Measurements from ENCODE around the gene DMBT1. TPM values are rescaled to one million over a fixed set of nuclear protein-coding genes. Genes with fewer than 3 reads are reported as not detected.
A peak's percentile ranks its signal among the peaks of the same experiment; 100 is the strongest.

DMBT1 gene
- total RNA-seq = not detected

GRCh38 chr10:122560279-122560804 lies at the start of gene DMBT1:
Gene DMBT1, plus strand, starts transcription at chr10:122560754. Its CDS starts 17 bp downstream, at chr10:122560771.
- CTCF ChIA-PET = no interaction called here
- Mint-ChIP-seq H3K4me1 (peaks cover 16% of the 10 kb centered on the region), H3K36me3 (ENCODE audit: low read depth) (no peaks in the 10 kb centered on the region), H3K27me3 (peaks cover 35% of the 10 kb centered on the region), H3K4me3 (no peak within 1 kb of the TSS), H3K27ac (no peak within 1 kb of the TSS), H3K9me3 (no peaks in the 10 kb centered on the region)
- DNase-seq = no peak
- POLR2A ChIA-PET = no interaction called here

- no peak overlapping the region for H3K4me3 Mint-ChIP-seq
- CTCF ChIA-PET = interaction anchor here (0.5 to 0.7 kb wide), 3 partner anchors 21 to 1090 kb away, joined by 3 read pairs; no protein-coding TSS in a partner anchor
- H3K27ac Mint-ChIP-seq = no peak overlapping the region
- no peaks in the 10 kb centered on the region for H3K36me3 Mint-ChIP-seq (ENCODE audit: low read depth)
- H3K4me1 Mint-ChIP-seq = peaks cover 20% of the 10 kb centered on the region
- no peak for DNase-seq
- H3K9me3 Mint-ChIP-seq = no peaks in the 10 kb centered on the region
- POLR2A ChIA-PET = no interaction called here
- peaks cover 2% of the 10 kb centered on the region for H3K27me3 Mint-ChIP-seq
These were observed 47.5 kb upstream of the DMBT1 start for GRCh38 chr10:122513053-122513452.

- no peak overlapping the region for H3K4me3 Mint-ChIP-seq
- H3K4me1 Mint-ChIP-seq = peaks cover 20% of the 10 kb centered on the region
- no peak overlapping the region for H3K27ac Mint-ChIP-seq
- ChIA-PET CTCF (interaction anchor here (0.7 to 2.1 kb wide), 4 partner anchors 9 to 22 kb away, joined by 3 to 8 read pairs (median 4); no protein-coding TSS in a partner anchor), POLR2A (no interaction called here)
- H3K9me3 Mint-ChIP-seq = no peaks in the 10 kb centered on the region
- H3K36me3 Mint-ChIP-seq (ENCODE audit: low read depth) = no peaks in the 10 kb centered on the region
- DNase-seq = no peak
- H3K27me3 Mint-ChIP-seq = peaks cover 2% of the 10 kb centered on the region
These were observed 46.3 kb upstream of the DMBT1 start for GRCh38 chr10:122514045-122514840.

GRCh38 chr10:122515022-122515424 lies 45.5 kb upstream of the DMBT1 start:
- POLR2A ChIA-PET = no interaction called here
- no peaks in the 10 kb centered on the region for H3K9me3 Mint-ChIP-seq
- CTCF ChIA-PET = interaction anchor here (0.7 to 2.1 kb wide), 5 partner anchors 10 to 24 kb away, joined by 3 to 8 read pairs (median 5); no protein-coding TSS in a partner anchor

GRCh38 chr10:122515588-122516231 lies 44.8 kb upstream of the DMBT1 start:
- no peak overlapping the region for H3K27ac Mint-ChIP-seq
- H3K4me1 Mint-ChIP-seq = peaks cover 20% of the 10 kb centered on the region
- DNase-seq = peak; percentile 58
- ChIA-PET POLR2A (no interaction called here), CTCF (interaction anchor here (1.5 to 2.1 kb wide), 3 partner anchors 11 to 24 kb away, joined by 5 to 8 read pairs (median 6); no protein-coding TSS in a partner anchor)
- peaks cover 2% of the 10 kb centered on the region for H3K27me3 Mint-ChIP-seq
- no peak overlapping the region for H3K4me3 Mint-ChIP-seq
- no peaks in the 10 kb centered on the region for H3K36me3 Mint-ChIP-seq (ENCODE audit: low read depth)
- H3K9me3 Mint-ChIP-seq = no peaks in the 10 kb centered on the region

More at GRCh38 chr10:122515022-122515424, 45.5 kb upstream of the DMBT1 start:
- no peak for DNase-seq
- peaks cover 2% of the 10 kb centered on the region for H3K27me3 Mint-ChIP-seq
- H3K4me3 Mint-ChIP-seq = no peak overlapping the region
- no peaks in the 10 kb centered on the region for H3K36me3 Mint-ChIP-seq (ENCODE audit: low read depth)
- no peak overlapping the region for H3K27ac Mint-ChIP-seq
- peaks cover 20% of the 10 kb centered on the region for H3K4me1 Mint-ChIP-seq

GRCh38 chr10:122516734-122517133 lies 43.8 kb upstream of the DMBT1 start:
- Mint-ChIP-seq H3K27ac (peak overlapping the region; percentile 3), H3K27me3 (peaks cover 2% of the 10 kb centered on the region), H3K4me1 (peaks cover 20% of the 10 kb centered on the region), H3K4me3 (no peak overlapping the region), H3K36me3 (ENCODE audit: low read depth) (no peaks in the 10 kb centered on the region), H3K9me3 (no peaks in the 10 kb centered on the region)
- POLR2A ChIA-PET = interaction anchor here (0.6 kb wide), 1 partner anchor 81 kb away, joined by 3 read pairs; no protein-coding TSS in a partner anchor
- DNase-seq = no peak
- CTCF ChIA-PET = interaction anchor here (0.7 kb wide), 1 partner anchor 1081 kb away, joined by 3 read pairs; no protein-coding TSS in a partner anchor

GRCh38 chr10:122519144-122519543 lies 41.4 kb upstream of the DMBT1 start:
- Mint-ChIP-seq H3K4me1 (peaks cover 20% of the 10 kb centered on the region), H3K27ac (no peak overlapping the region), H3K9me3 (no peaks in the 10 kb centered on the region), H3K36me3 (ENCODE audit: low read depth) (no peaks in the 10 kb centered on the region), H3K27me3 (peaks cover 7% of the 10 kb centered on the region), H3K4me3 (no peak overlapping the region)
- CTCF ChIA-PET = no interaction called here
- POLR2A ChIA-PET = no interaction called here
- DNase-seq = no peak

- H3K9me3 Mint-ChIP-seq = no peaks in the 10 kb centered on the region
- ChIA-PET POLR2A (no interaction called here), CTCF (no interaction called here)
- H3K4me1 Mint-ChIP-seq = peaks cover 18% of the 10 kb centered on the region
- no peaks in the 10 kb centered on the region for H3K36me3 Mint-ChIP-seq (ENCODE audit: low read depth)
- H3K4me3 Mint-ChIP-seq = no peak overlapping the region
- no peak overlapping the region for H3K27ac Mint-ChIP-seq
- peaks cover 7% of the 10 kb centered on the region for H3K27me3 Mint-ChIP-seq
- no peak for DNase-seq
These were observed 40.7 kb upstream of the DMBT1 start for GRCh38 chr10:122519873-122520272.

GRCh38 chr10:122521011-122521410 lies 39.5 kb upstream of the DMBT1 start:
- Mint-ChIP-seq H3K4me1 (peaks cover 9% of the 10 kb centered on the region), H3K27ac (no peak overlapping the region), H3K27me3 (peaks cover 9% of the 10 kb centered on the region), H3K4me3 (no peak overlapping the region), H3K36me3 (ENCODE audit: low read depth) (no peaks in the 10 kb centered on the region), H3K9me3 (no peaks in the 10 kb centered on the region)
- ChIA-PET POLR2A (no interaction called here), CTCF (interaction anchor here (0.8 to 1.2 kb wide), 3 partner anchors 20 to 50 kb away, joined by 3 read pairs; no protein-coding TSS in a partner anchor)
- DNase-seq = no peak

GRCh38 chr10:122524811-122525210 lies 35.7 kb upstream of the DMBT1 start:
- H3K27ac Mint-ChIP-seq = no peak overlapping the region
- CTCF ChIA-PET = no interaction called here
- H3K27me3 Mint-ChIP-seq = peaks cover 9% of the 10 kb centered on the region
- H3K4me3 Mint-ChIP-seq = no peak overlapping the region
- H3K36me3 Mint-ChIP-seq (ENCODE audit: low read depth) = no peaks in the 10 kb centered on the region
- no peaks in the 10 kb centered on the region for H3K9me3 Mint-ChIP-seq
- no peak for DNase-seq
- H3K4me1 Mint-ChIP-seq = no peaks in the 10 kb centered on the region
- POLR2A ChIA-PET = no interaction called here

GRCh38 chr10:122525788-122526187 lies 34.8 kb upstream of the DMBT1 start:
- POLR2A ChIA-PET = no interaction called here

GRCh38 chr10:122526892-122527291 lies 33.7 kb upstream of the DMBT1 start:
- H3K27ac Mint-ChIP-seq = no peak overlapping the region
- CTCF ChIA-PET = no interaction called here
- no peaks in the 10 kb centered on the region for H3K9me3 Mint-ChIP-seq
- no peaks in the 10 kb centered on the region for H3K36me3 Mint-ChIP-seq (ENCODE audit: low read depth)
- H3K4me3 Mint-ChIP-seq = no peak overlapping the region
- peaks cover 20% of the 10 kb centered on the region for H3K27me3 Mint-ChIP-seq
- DNase-seq = no peak
- POLR2A ChIA-PET = no interaction called here
- no peaks in the 10 kb centered on the region for H3K4me1 Mint-ChIP-seq

More at GRCh38 chr10:122525788-122526187, 34.8 kb upstream of the DMBT1 start:
- Mint-ChIP-seq H3K27me3 (peaks cover 14% of the 10 kb centered on the region), H3K4me1 (no peaks in the 10 kb centered on the region), H3K9me3 (no peaks in the 10 kb centered on the region), H3K36me3 (ENCODE audit: low read depth) (no peaks in the 10 kb centered on the region), H3K27ac (no peak overlapping the region), H3K4me3 (no peak overlapping the region)
- no peak for DNase-seq
- CTCF ChIA-PET = no interaction called here

- H3K36me3 Mint-ChIP-seq (ENCODE audit: low read depth) = no peaks in the 10 kb centered on the region
- no peak overlapping the region for H3K27ac Mint-ChIP-seq
- ChIA-PET POLR2A (no interaction called here), CTCF (interaction anchor here (1.1 kb wide), 1 partner anchor 8 kb away, joined by 3 read pairs; no protein-coding TSS in a partner anchor)
- no peak overlapping the region for H3K4me3 Mint-ChIP-seq
- peaks cover 11% of the 10 kb centered on the region for H3K27me3 Mint-ChIP-seq
- H3K9me3 Mint-ChIP-seq = no peaks in the 10 kb centered on the region
- no peak for DNase-seq
- H3K4me1 Mint-ChIP-seq = no peaks in the 10 kb centered on the region
These were observed 30.4 kb upstream of the DMBT1 start for GRCh38 chr10:122530177-122530576.
